ENCODE data around the gene RTN4RL2.
A peak's percentile ranks its signal among the peaks of the same experiment; 100 is the strongest.
"Not testable (repeated sequence)": the region's sequence is repeated elsewhere in the genome, so short reads cannot be mapped to it uniquely, and the experiment has no call there.

RTN4RL2 gene

DNA sequence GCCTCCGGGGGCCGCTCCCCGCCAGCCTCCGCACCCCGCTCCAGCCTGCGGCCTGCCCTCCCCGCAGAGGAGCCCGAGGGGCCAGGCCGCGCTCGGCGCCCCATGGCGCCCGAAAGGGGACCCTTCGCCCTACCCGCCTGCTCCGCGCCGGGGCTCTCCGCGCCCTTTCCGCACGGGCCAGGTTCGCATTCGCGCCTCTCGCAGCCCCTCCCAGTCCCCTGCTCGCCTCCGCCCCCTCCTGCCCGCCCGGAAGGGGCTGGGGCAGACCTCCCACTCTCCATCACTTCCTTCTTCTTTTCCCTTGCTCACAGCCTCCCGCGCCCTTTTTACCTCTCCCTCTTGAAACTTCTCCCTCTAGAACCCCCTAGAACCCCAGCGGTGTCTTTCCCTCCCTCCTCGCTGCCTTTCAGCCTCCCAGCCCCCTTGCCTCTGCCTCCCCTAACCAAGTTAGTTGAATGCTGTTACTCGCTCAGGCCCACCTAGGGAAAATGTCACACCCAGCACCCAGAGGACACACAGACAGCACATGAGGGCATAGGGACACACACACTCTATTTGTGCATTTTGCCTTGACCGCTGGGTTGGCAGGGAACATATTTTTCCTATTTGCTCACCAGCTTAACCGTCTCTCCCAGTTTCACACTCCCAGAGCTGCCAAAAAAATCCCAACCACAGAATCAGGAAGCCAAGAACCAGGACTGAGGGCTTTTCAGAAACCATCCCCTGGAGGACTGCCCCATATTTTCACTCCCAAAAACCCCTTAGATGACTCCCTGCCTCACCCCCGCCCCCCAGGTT, 33.2 kb upstream of the RTN4RL2 start, which contains the start of gene SLC43A3:
Gene SLC43A3, minus strand, starts transcription at position 193 of the 798 bp plus-strand sequence. CDS start 949 bp downstream, outside the sequence.
- Mint-ChIP-seq H3K4me3 (peak within 1 kb of the TSS; percentile 95), H3K9me3 (ENCODE audit: low read depth) (no peaks in the 10 kb centered on the region), H3K4me1 (ENCODE audit: low read depth) (peaks cover 43% of the 10 kb centered on the region), H3K27ac (peak within 1 kb of the TSS; percentile 96), H3K27me3 (no peaks in the 10 kb centered on the region), H3K36me3 (peaks cover 24% of the 10 kb centered on the region)

DNA sequence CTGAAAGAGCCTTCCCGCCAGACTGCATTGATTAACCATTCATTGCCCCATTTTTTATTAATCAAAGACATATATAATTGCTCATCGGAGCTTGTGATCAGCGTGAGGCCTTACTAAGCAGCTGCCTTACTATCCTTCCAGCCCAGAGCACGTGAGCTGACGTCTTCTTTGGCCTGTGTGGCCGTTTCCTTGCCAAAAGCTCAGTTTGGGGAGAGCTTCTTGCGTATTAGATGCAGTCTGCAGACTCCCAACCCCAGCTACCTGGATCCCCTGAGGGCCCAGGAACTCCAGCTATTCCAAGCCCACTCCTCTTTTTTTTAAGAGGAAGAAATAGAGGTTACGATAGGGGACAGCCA, 32.6 kb upstream of the RTN4RL2 start:
- H3K27ac Mint-ChIP-seq: peak overlapping the region; percentile 96
- peaks cover 39% of the 10 kb centered on the region for H3K4me1 Mint-ChIP-seq (ENCODE audit: low read depth)
- peaks cover 20% of the 10 kb centered on the region for H3K36me3 Mint-ChIP-seq

DNA sequence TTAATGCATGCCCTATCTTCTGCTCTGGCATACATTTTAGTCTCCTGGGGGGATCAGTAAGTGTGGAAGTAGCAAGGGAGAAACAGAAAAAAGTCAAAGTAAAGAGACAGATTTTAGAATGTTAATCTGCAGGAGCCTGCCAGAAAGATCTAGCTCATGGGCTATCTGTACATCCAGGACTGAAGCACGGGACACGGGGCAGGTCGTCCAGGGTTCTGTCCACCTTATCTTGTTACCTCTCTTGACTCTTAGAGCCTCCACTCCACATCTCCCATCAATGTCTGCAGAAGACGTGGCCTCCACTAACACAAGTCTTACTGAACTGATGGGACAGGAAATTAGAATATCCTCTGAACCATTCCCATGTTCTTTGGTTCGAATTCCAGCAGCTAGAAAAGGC, 31.7 kb upstream of the RTN4RL2 start:
- H3K4me3 Mint-ChIP-seq: no peak overlapping the region
- no peaks in the 10 kb centered on the region for H3K9me3 Mint-ChIP-seq (ENCODE audit: low read depth)
- no peak overlapping the region for H3K27ac Mint-ChIP-seq
- peaks cover 13% of the 10 kb centered on the region for H3K36me3 Mint-ChIP-seq
- no peaks in the 10 kb centered on the region for H3K27me3 Mint-ChIP-seq
- H3K4me1 Mint-ChIP-seq (ENCODE audit: low read depth): peaks cover 33% of the 10 kb centered on the region

More for the DNA sequence above, 32.6 kb upstream of the RTN4RL2 start:
- Mint-ChIP-seq H3K9me3 (ENCODE audit: low read depth) (no peaks in the 10 kb centered on the region), H3K4me3 (peak overlapping the region; percentile 95), H3K27me3 (no peaks in the 10 kb centered on the region)

DNA sequence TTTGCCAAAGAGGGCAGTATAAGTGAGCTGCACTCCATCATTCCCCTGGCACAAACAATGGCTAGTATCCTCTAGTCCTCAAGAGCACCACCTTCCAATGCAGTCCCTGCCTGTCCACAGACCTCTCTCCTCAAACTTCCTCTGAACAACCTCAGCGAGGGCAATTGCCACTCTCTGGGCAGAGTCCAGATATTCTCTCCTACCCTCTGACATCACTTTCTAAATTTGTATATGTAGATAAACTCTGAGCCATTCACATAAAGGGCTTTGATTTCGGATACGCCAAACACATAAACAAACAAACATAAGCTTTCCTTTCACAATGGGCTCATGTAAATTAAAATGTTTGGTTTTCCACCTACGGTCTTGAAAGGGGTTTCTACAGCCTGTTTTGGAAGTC, 30.4 kb upstream of the RTN4RL2 start:
- H3K9me3 Mint-ChIP-seq (ENCODE audit: low read depth): no peaks in the 10 kb centered on the region
- peaks cover 24% of the 10 kb centered on the region for H3K4me1 Mint-ChIP-seq (ENCODE audit: low read depth)
- H3K27ac Mint-ChIP-seq: no peak overlapping the region
- peaks cover 6% of the 10 kb centered on the region for H3K36me3 Mint-ChIP-seq
- H3K27me3 Mint-ChIP-seq: no peaks in the 10 kb centered on the region
- no peak overlapping the region for H3K4me3 Mint-ChIP-seq

DNA sequence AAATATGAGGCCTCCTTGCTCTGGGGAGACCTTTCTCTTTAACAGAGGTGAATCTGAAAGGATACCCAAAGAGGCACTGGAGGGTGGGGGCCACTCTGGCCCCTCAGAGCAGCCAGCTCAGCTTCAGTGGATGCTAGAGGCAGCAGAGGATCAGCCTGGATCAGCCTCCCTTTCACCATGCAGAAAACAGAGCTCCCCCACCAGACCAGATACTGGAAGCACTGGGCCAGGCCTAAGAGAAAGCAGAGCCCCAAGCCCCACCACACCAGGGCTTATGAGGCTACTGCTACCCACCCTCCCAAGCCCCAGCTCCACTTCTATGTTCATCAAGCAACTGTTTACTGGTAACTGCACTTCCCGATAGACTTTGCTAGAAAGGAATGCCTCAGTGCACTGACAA, 29.4 kb upstream of the RTN4RL2 start:
- Mint-ChIP-seq H3K27me3 (no peaks in the 10 kb centered on the region), H3K4me1 (ENCODE audit: low read depth) (peaks cover 16% of the 10 kb centered on the region), H3K36me3 (peaks cover 4% of the 10 kb centered on the region), H3K9me3 (ENCODE audit: low read depth) (no peaks in the 10 kb centered on the region), H3K27ac (no peak overlapping the region), H3K4me3 (no peak overlapping the region)

DNA sequence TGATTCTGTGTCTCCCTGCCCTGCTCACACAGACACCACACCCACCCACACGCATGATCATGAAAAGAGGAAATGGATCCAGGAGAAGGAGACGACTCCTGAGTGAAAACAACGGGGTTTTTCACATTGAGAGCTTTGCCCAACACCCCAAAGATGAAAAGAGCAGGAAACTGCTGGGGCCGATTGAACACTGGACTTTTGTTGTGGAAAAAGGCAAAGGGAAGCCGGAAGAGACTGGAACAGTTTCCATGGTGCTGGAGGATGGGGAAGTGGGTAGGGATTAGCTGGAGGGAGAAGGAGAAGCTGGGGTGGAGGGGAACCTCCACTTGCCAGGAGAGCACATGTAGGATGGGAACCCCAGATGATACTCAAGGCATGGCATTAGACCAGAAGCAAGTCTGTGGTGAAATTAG, 28.2 kb upstream of the RTN4RL2 start:
- no peaks in the 10 kb centered on the region for H3K9me3 Mint-ChIP-seq (ENCODE audit: low read depth)
- no peaks in the 10 kb centered on the region for H3K36me3 Mint-ChIP-seq
- no peak overlapping the region for H3K4me3 Mint-ChIP-seq
- H3K27ac Mint-ChIP-seq: no peak overlapping the region
- H3K4me1 Mint-ChIP-seq (ENCODE audit: low read depth): peaks cover 9% of the 10 kb centered on the region
- no peaks in the 10 kb centered on the region for H3K27me3 Mint-ChIP-seq

DNA sequence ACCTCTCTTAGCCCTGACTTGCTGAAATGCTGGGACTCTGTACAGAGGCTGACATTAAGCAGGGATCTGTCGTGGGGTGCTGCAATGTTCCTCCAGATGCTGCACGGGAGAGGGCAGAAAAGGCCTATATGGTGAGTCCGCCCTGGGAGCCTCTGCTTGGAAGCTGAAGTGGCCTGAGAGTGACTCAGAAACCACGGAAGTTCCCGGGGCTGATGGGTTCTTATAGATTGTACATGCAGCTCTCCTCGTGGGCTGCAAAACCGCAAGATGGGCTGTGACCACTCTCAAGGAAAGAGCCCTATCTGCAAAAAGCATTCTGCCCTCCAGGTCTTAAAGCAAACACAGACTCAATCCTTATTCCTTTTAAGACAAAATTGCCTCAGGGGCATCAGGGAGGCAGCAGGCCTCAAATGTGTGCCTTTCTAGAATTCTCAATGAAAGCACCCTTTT, 27.6 kb upstream of the RTN4RL2 start:
- peaks cover 3% of the 10 kb centered on the region for H3K4me1 Mint-ChIP-seq (ENCODE audit: low read depth)
- no peaks in the 10 kb centered on the region for H3K27me3 Mint-ChIP-seq
- no peak overlapping the region for H3K4me3 Mint-ChIP-seq
- H3K27ac Mint-ChIP-seq: no peak overlapping the region
- no peaks in the 10 kb centered on the region for H3K36me3 Mint-ChIP-seq
- H3K9me3 Mint-ChIP-seq (ENCODE audit: low read depth): no peaks in the 10 kb centered on the region

DNA sequence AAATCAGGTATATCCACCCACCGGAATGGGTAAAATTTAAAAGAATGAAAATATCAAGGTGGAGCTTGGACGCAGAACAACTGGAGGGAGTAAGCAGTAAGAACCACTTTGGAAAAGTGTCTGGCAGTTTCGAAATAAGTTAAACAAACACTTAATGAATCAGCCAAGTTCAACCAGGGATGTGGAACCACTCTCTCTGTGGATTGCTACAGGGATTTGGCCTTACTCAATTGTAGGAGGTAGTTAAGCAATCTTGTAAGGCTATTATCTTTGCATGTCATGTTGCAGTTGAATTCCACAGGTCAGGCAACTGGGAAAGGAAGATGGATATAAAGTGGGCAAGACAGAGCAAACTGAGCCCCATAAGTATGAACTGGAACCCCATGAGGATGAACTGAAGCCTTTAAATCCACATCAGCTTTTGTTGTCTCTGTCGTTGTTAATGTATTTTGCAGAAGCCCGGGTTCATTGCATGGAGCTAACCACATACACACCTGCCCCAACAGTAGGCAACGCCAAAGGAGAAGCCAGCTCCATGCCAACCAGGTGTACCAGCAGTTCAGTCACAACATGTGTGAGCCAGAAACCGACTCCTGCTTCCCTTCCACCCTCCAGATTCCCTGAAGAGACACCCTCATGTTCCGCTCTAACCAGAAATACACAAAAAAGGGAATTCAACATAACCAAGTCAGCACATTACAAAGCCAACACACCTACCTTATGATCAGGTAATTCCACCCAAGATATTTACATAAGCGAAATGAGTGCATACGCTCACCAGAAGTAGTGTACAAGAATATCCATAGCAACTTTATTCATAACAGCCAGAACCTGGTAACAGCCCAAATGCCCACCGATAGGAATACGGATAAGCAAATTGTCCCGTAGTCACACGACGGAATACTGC, 25.4 kb upstream of the RTN4RL2 start:
- peaks cover 1% of the 10 kb centered on the region for H3K4me1 Mint-ChIP-seq (ENCODE audit: low read depth)
- no peak overlapping the region for H3K27ac Mint-ChIP-seq
- H3K9me3 Mint-ChIP-seq (ENCODE audit: low read depth): no peaks in the 10 kb centered on the region
- H3K4me3 Mint-ChIP-seq: no peak overlapping the region
- no peaks in the 10 kb centered on the region for H3K27me3 Mint-ChIP-seq
- no peaks in the 10 kb centered on the region for H3K36me3 Mint-ChIP-seq

DNA sequence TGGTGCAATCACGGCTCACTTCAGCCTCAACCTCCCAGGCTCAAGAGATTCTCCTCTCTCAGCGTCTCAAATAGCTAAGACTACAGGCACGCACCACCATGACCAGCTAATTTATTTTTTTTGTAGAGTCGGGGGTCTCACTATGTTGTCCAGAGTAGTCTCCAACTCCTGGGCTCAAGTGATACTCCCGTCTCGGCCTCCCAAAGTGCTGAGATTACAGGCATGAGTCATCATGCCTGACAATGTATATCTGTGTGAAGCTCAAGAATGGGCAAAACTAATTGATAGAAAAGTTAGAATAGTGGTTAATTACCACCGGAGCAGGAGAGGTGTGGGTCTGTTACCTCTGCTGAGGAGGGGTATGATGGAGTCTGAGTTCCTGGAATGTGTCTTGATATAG, 24.3 kb upstream of the RTN4RL2 start:
- no peak overlapping the region for H3K27ac Mint-ChIP-seq
- no peaks in the 10 kb centered on the region for H3K36me3 Mint-ChIP-seq
- H3K4me3 Mint-ChIP-seq: no peak overlapping the region
- peaks cover 1% of the 10 kb centered on the region for H3K4me1 Mint-ChIP-seq (ENCODE audit: low read depth)
- no peaks in the 10 kb centered on the region for H3K27me3 Mint-ChIP-seq
- no peaks in the 10 kb centered on the region for H3K9me3 Mint-ChIP-seq (ENCODE audit: low read depth)

DNA sequence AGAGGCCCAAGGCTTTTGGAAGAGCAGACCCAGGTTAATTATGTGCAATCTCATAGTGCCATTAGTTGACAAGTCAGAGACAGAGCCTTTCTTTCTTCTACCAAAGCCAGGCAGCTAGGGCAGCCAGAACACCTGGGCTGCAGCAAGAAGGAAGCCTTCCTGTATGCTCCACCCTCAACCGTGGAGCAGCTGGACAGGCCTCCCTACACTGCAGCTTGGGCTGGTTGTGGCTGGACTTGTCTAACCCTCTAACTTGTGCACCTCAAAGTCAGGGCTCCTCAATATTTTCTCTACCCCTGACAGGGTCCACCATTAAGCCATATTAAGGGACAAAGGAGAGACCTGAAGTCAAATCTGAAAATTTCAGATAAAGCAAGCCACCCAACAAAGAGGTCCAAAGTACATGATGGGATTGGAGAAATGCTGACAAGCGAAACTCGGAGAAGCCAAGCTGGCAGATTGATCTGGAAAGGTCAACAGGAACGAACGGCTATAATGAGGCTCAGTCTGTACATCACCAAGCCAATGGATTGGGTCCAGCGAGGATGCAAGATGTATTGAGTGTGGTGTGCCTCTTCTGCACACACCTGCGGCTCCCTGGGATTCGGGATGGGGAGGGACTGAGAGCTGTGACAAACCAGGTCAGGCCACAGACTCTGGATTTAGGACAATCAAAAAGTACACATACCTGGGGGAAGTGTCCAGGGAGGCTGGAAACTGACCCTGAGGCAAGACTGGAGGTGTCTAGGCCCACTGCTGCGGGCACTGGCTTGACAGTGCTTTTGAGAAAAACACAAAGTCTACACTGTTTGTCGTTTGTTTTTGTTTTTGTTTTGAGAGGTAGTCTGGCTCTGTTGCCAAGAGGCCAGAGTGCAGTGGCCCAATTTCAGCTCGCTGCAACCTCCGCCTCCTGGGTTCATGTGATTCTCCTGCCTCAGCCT, 21.7 kb upstream of the RTN4RL2 start:
- Mint-ChIP-seq H3K9me3 (ENCODE audit: low read depth) (no peaks in the 10 kb centered on the region), H3K4me1 (ENCODE audit: low read depth) (no peaks in the 10 kb centered on the region), H3K4me3 (no peak overlapping the region), H3K36me3 (no peaks in the 10 kb centered on the region), H3K27me3 (no peaks in the 10 kb centered on the region), H3K27ac (no peak overlapping the region)

DNA sequence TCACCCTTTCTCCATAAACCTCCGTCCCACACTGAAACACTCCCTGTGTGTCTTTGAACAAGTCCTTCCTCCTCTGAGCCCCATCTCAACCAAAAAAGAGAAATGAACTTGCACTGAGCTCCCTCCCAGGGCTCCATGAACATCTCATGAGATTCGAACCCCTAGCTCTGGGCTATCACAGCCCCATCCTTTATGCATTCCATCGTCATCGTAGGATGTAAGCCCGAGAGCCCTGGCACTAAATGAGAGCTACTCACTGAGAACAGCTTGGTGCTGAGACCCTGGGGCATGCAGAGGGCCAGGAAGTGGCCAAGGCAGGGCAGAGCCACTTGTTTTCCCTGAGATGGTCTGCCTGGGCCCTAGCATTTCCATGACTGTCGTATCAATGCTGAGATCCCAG, 20.5 kb upstream of the RTN4RL2 start:
- Mint-ChIP-seq H3K36me3 (no peaks in the 10 kb centered on the region), H3K4me1 (ENCODE audit: low read depth) (no peaks in the 10 kb centered on the region), H3K27ac (no peak overlapping the region), H3K4me3 (no peak overlapping the region), H3K27me3 (no peaks in the 10 kb centered on the region), H3K9me3 (ENCODE audit: low read depth) (no peaks in the 10 kb centered on the region)

DNA sequence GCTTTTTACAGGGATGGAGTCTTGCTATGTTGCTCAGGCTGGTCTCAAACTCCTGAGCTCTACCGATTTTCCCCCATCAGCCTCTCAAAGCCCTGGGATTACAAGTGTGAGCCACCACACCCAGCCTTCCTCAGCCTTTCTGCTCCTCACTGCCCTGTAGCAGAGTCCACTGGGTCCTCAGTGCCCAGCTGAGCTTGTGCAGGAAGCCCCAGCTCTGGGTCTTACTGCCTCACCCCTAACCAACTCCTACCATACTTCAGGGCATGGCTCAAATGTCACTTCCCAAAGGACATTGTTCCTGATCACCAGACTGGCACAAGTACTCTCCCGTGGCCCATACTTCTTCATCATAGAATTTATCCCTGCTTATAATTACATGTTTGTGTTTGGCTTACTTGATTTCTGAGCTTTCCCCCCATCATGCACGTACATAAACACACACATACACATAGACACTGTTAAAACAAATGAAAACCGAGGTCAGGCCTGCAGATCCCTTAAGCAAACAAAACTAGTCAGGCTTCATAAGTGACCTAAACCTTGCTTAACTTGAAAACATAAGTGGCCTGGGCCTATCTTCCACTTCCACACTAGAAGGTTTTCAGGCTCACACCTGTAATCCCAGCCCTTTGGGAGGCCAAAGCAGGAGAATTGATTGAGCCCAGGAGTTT, 19.4 kb upstream of the RTN4RL2 start:
- H3K36me3 Mint-ChIP-seq: no peaks in the 10 kb centered on the region
- H3K4me1 Mint-ChIP-seq (ENCODE audit: low read depth): no peaks in the 10 kb centered on the region
- H3K9me3 Mint-ChIP-seq (ENCODE audit: low read depth): no peaks in the 10 kb centered on the region
- no peak overlapping the region for H3K27ac Mint-ChIP-seq
- no peaks in the 10 kb centered on the region for H3K27me3 Mint-ChIP-seq
- no peak overlapping the region for H3K4me3 Mint-ChIP-seq

DNA sequence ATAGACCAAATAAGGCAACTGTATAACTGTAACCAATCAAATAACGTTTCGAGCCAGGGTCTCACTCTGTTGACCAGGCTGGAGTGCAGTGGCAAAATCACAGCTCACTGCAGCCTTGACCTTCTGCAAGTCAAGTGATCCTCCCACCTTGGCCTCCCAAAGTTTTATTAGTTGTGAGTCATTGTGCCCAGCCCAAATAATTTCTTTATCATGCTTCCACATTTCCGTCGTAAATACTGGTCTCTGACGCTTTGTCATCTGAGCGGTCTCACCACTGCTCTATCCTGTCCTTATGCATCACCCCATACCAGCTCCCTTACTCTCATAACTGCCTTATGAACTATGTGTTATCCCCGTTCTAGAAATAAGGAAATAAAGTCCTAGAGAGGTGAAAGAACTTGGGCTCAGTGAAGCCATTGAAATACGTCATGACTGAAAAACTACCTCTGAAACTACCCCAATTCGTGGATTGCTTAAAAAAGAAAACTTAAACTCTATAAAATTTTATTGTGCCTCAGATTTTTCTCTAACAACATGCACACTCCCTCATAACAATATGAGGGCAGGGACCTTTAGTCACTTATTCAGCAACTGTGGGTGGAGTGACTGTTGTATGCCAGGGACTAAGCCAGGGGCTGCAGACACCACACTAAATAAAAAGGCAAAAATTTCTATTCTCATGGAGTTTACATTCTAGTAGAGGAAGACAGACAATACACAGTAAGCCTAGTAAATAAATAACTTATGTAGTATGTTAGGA, 15.8 kb upstream of the RTN4RL2 start:
- Mint-ChIP-seq H3K4me3 (no peak overlapping the region), H3K9me3 (ENCODE audit: low read depth) (no peaks in the 10 kb centered on the region), H3K27ac (no peak overlapping the region), H3K4me1 (ENCODE audit: low read depth) (no peaks in the 10 kb centered on the region), H3K27me3 (peaks cover 3% of the 10 kb centered on the region), H3K36me3 (no peaks in the 10 kb centered on the region)

DNA sequence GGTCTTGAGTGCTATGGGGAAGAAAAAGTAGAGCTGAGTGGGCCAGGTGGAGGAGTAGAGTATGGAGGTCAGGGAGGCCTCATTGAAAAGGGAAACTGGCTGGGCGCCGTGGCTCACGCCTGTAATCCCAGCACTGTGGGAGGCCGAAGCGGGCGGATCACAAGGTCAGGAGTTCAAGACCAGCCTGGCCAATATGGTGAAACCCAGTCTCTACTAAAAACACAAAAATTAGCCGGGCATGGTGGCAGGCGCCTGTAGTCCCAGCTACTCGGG, 15.3 kb upstream of the RTN4RL2 start:
- H3K36me3 Mint-ChIP-seq; H3K27me3 Mint-ChIP-seq; H3K4me1 Mint-ChIP-seq (ENCODE audit: low read depth); H3K27ac Mint-ChIP-seq; H3K4me3 Mint-ChIP-seq; H3K9me3 Mint-ChIP-seq (ENCODE audit: low read depth): not testable (repeated sequence)

Measured in activated naive CD8-positive, alpha-beta T cell (primary cell).